Right ventricle myocardium inferior (tissue), 1 donor: ENCODE measurements around the gene NEK2. TPM values are rescaled to one million over a fixed set of nuclear protein-coding genes. Genes with fewer than 3 reads are reported as not detected.
"Not testable (repeated sequence)": the region's sequence is repeated elsewhere in the genome, so short reads cannot be mapped to it uniquely, and the experiment has no call there.

Experiments
- ATAC-seq: fragments of 200-7000 bp; cut with Tn5 transposase; one replicate; pipeline ENCODE4 v1.9.1; 2020; ENCODE audit warnings: mild to moderate bottlenecking, moderate library complexity
- DNase-seq: peaks from one replicate; pipeline ENCODE4 v3.0.0; 2021; ENCODE audit errors: missing footprints
- intact Hi-C: fragments of 100-400 bp; cut with DNase I; formaldehyde crosslinking; loops from one replicate; pipeline ENCODE4 v1.11.0; 2022
- total RNA-seq: library from RNA; stranded (reverse); fragmentation: NEBNext Ultra II Directional; extraction: Animal tissue kit (Norgen Biotek cat#: 25700); gene quantifications from one replicate; pipeline ENCODE4 v1.2.1, GENCODE V29; 2021
- donor health status: DM: no; HTN: yes; CAD: no; lungs with severe emphysema.

NEK2 gene
- total RNA-seq, 1 donor from 2014 or later = 0.32 TPM

DNA sequence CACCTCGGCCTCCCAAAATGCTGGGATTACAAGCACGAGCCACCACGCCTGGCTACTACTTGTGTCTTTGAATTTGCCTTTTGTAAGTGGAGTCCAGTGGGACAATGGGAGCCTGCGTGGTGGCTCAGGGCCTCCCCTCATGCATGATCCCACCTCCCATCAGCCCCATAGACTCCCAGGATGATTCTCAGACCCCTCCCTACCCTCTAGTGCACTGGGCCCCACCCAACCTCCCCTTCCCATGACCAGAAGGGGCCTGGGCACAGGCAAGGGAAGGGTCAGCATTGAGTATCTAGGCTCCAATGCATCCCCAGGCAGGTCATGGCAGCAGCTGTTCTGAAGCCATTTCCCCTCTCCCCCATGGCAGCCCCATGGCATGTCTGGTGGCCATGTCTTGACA, 18.7 kb downstream of the NEK2 start:
- DNase-seq (peak; percentile 51), ATAC-seq (no peak)
- intact Hi-C loops = loop anchor here (5.0 kb wide), 1 partner anchor 334 kb away; no protein-coding TSS in a partner anchor

DNA sequence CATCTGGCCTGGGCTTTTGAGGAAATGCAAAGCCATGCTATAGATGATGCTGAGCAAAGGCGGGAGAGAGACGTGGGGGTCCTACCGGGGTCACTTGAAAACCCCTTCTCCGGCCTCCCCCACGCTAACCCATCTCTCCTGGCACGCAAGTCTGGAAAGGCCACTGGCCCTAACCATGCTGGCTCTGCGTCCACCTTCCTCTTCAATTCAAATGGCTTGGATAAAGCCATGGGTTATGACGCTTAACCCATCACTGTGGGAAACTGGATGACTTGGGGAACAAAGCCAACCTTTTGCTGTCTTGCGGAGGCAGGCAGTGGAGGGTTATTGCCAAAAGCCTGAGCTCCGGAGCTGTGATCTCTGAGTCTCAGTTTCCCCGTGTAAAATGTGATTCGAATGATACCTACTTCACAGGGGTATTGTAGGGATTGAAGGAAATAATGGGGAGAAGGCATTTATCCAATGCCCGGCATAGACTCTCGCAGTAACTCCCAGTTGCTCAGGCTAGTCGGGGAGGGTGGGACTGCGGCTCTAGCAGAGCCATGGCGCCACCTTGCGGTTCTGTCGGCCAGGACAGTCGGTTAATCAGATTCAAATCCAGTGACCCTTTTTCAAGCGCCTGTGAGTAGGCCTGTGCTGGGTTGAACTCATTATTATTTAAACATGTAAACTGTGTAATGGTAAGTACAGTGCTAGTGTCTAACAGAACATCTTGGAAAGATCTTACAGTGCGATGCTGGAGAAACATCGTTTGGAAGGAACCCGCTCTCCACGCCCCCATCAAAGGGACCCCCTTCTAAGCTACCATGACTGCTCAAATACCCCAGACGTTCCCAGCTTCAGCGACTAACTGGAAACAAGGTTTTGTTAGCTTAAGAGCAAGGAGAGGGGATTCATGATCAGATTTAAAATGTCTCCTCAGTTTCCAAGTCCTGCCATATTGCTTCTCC, 20.3 kb downstream of the NEK2 start:
- ATAC-seq (peak; percentile 95), DNase-seq (peak; percentile 93)
- intact Hi-C loops = loop anchor here (1.0 to 5.0 kb wide), 4 partner anchors 78 to 333 kb away; no protein-coding TSS in a partner anchor

DNA sequence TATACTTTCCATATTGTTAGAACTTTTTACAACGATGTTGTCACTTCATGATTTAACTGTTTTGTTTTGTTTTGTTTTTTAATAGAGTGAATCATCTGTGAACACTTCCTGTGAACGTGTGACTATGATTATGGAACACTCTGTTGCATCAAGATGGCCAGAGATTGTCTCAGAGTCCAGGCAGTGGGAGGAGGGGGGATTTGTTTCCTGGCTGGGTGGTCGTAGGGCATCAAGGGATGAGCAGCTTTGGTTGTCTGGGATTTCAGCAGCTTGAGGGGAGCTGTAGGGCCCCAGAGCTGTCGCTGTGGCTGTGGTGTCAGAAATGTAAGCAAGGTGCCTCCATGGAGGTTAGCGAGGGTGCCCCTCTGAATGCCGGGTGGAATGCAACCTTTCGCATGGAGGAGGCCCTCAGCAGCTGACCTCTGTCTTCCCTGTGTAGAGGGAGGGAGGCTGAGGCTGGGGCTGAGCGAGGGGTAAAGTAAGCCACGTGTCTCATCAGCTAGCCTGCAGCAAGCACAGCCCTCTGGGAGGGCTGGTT, 21.4 kb downstream of the NEK2 start:
- no peak for DNase-seq
- ATAC-seq = no peak
- intact Hi-C loops = loop anchor here (2.0 kb wide), 1 partner anchor 183 kb away; no protein-coding TSS in a partner anchor

DNA sequence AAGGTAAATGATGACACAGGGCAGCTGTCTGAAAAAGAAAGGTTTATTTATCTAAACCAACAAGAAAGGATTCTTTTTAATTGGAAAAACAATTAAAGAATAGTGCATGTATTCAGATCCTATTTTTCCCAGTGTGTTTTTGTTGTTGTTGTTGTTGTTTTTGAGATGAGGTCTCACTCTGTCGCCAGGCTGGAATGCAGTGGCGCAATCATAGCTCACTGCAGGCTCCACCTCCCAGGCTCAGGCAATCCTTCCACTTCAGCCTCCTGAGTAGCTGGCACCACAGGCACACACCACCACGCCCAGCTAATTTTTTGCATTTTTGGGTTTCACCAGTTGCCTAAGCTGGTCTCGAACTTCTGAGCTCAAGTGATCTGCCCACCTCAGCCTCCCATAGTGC, 22.1 kb downstream of the NEK2 start:
- intact Hi-C loops = no loop called here
- DNase-seq (peak; percentile 33), ATAC-seq (no peak)

DNA sequence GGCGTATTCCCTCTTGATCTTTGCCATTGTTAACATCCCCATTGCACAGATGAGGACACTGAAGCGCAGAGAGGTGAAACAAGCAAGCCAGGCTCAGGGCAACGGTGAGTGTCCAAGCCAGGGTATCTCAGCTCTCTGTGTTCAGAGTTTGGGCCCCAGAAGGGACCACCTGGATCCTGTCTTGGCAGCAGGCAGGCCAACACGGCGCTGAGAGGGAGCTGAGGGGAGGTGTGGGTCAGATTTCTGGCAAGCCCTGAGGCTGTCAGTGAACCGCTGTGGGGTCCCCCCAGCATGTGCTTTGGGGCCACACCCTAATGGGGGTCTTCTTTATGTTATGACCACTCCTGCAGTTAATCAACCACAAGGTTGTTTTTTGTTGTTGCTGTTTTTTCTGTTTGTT, 23.1 kb downstream of the NEK2 start:
- ATAC-seq = no peak
- intact Hi-C loops = no loop called here
- DNase-seq = no peak

DNA sequence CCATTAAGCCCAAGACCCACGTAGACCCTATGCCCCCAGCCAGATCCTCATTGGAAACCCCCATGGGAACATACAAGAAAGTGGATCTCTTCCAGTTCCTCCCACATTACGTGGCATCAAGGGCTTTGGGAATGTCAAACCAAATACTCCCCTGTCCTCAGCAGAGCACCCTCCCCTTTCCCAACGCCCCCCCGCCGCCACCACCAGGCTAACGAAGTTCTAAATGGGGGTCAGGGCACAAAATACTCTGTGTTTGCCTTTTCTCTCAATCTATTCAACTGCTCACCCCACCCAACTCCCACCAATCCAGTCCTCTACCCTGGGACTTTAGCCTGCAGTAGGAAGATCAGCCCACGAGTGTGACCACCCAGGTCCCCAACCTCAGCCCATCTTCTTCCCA, 24.5 kb downstream of the NEK2 start:
- no peak for ATAC-seq
- no peak for DNase-seq
- intact Hi-C loops = no loop called here

DNA sequence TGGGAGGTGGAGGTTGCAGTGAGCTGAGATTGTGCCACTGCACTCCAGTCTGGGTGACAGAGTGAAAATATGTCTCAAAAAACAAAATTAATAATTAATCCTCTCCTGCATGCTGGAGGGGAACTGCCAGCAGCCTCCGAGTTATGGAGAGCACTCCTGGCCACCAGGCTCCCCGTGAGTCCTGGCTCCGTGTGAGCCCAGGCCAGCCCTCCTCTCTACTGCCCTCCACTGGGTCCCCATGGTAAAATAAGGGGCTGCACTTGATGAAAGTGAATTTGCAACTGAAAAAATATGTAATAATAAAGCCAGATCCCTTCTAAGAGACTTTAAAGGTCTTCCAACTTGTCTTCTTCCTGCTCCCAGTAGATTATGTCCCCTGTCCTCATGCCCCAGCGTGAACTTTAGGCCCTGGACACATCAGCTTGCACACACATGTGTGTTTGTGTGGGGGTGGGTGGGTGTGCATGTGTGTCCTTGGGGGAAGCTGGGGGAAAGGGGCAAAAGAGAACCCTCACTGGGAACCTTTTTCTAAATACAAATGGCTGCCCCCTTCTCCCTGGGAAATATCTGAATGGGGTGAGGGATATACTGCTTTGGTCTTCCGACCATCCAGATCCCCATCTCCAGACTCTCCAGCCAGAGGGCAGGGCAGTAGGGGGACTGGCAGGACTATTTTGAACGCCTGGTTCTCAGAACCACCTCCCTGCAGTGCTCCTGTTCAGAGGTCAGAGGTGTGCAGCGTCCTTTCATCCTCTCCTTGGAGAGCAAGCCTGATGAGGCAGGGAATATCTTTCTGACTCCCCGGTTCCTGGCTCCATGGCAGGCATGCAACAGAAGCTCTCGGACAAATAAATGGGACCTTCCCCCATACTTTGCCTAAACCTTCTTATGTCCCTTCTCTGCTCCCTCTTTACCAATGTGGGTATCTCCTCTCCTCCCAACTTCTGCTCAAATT, 26.2 kb downstream of the NEK2 start:
- ATAC-seq (peak; percentile 85), DNase-seq (peak; percentile 65)
- intact Hi-C loops = no loop called here

DNA sequence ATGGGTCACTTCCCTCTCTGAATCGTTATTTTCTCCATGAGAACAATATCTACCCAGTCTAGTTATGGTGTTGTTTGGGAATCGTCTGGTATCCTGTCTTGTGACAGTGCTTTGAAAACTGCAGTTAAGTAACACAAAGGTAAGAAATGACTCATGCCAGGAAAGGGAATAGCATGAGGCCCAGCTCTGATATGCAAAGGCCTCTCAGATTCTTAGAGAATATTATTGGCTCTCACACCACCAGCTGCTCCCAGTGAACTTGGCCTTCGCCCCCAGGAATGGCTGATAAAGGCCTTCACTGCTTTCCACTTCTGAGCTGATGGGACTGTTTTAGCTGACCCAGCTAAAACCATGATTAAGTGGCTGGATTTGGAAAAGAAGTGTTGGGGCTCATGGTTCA, 27.1 kb downstream of the NEK2 start:
- DNase-seq = no peak
- intact Hi-C loops = no loop called here

DNA sequence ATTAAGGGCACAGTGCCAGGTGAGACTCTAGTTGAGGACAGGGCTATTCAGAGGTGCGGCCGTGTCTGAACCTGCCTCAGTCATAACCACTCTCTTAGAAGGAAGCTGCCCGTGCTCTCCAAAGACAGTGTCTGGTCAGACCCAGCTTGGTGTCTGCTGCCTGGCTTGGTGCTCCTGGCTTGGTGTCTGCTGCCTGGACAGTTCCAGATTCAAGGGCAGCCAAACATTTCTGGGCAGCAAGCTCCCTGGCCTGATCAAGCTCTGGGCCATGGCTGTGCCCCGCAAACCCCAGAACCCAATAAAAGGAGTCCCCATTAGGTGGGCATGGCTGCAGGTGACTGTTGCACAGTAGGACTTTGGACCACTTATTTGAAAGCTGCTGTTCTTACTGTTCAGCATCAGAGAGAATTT, 27.7 kb downstream of the NEK2 start:
- peak; percentile 38 for ATAC-seq
- intact Hi-C loops = loop anchor here (2.0 kb wide), 1 partner anchor 133 kb away; no protein-coding TSS in a partner anchor

More for the DNA sequence above, 27.1 kb downstream of the NEK2 start:
- ATAC-seq = peak; percentile 17

DNA sequence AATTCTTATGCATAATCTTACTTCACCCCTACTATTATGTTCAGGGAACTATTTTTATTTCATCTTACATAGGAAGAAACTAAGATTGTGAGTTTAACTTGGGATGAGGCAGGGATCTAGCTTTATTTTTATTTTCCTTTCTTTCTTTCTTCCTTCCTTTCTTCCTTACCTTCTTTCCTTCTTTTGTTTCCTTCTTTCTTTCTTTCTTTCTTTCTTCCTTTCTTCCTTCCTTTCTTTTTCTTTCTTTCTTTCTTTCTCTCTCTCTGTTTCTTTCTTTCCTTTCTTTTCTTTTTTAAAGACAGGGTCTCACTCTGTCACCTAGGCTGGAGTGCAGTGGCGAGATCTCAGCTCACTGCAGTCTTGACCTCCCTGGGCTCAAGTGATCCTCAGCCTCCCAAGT, 28.9 kb downstream of the NEK2 start:
- intact Hi-C loops = loop anchor here (2.0 kb wide), 1 partner anchor 132 kb away; no protein-coding TSS in a partner anchor
- no peak for ATAC-seq
- peak; percentile 30 for DNase-seq

More for the DNA sequence above, 27.7 kb downstream of the NEK2 start:
- DNase-seq = peak; percentile 30

DNA sequence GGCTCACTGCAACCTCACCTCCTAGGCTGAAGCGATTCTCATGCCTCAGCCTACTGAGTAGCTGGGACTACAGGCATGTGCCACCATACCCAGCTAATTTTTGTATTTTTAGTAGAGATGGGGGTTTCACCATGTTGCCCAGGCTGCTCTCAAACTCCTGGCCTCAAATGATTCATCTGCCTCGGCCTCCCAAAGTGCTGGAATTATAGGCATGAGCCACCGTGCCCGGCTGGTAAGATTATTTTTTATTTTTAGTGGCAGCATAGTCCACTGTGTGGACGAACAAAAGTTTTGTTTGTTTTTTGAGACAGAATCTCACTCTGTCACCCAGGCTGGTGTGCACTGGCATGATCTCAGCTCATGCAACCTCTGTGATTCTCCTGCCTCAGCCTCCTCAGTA, 29.8 kb downstream of the NEK2 start:
- intact Hi-C loops = not testable (repeated sequence)

DNA sequence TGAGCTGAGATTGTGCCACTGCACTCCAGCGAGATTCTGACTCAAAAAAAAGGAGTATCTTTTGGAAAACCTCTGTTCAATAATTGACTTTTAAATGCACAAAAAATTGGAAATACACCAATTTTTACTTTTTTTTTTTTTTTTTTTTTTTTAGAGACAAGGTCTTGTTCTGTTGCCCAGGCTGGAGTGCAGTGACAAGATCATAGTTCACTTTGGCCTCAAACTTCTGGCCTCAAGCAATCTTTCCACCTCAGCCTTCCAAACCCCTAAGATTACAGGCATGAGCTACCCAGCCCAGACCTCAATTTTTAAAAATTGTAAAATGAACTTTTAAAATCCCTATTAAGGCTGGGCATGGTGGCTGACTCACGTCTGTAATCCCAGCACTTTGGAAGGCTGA, 30.8 kb downstream of the NEK2 start:
- ATAC-seq (no peak), DNase-seq (no peak)
- intact Hi-C loops = no loop called here

More for the DNA sequence above, 29.8 kb downstream of the NEK2 start:
- not testable (repeated sequence) for ATAC-seq, DNase-seq

DNA sequence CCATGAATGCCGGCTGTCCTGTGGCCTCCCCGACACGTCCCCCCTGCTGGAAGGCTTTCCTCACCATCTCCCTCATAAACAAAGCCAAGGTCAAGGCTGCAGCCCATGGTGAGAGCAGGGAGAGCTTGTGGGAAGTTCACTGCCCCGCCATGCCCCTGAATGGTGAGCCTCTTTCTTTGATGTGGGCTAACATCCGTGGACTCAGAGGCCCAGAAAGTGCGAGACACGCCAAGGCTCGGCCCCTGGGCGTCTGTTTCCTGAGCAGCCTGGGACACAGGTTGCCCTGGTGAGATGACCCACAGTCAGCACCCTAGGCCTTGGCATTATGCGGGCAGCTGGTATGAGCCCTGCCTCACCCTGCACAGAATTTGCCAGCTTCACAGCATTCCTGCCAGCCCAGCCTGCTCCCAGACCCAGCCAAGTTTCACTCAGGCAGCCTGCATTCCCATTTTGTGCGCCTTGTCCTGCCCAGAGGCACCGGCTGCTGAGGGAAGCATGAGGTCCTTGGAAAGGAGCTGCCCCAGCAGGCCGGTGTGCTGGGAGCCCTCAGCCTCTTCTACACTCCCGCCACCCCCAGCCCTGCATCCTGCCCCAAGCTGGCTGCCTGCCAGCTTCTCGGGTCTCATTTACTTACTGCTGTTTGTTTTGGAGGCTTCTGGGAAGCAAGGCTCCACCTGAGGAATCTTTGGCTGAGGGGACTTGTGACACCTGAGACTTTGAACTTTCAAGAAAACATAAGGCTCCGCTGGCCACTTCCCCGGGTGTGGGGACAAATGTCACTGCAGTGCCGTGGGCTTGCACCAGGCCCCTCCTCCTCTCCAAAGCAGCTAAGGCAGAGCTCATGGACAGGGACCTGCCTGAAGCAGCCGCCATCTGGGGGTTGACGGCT, 31.9 kb downstream of the NEK2 start:
- intact Hi-C loops = no loop called here
- peak; percentile 70 for DNase-seq
- peak; percentile 44 for ATAC-seq

DNA sequence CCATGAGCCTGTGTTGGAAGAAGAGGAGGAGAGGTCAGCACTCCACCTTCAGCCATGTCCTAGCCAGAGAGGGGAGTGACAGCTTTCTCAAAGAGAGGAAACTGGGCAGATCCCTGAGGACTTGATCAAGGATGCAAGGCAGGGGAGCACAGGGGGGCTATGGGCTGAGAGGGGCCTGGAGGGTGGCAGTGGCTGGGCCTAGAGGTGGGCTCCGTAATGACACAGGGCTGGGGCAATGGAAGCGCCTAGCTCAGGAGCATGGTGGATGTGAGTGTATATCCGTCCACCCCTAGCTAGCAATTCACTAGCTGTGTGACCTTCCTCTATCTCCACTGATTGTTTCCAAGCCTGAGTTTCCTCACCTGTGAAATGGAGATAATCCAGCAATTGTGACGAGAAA, 32.6 kb downstream of the NEK2 start:
- intact Hi-C loops = no loop called here
- DNase-seq = peak; percentile 56
- ATAC-seq = no peak

DNA sequence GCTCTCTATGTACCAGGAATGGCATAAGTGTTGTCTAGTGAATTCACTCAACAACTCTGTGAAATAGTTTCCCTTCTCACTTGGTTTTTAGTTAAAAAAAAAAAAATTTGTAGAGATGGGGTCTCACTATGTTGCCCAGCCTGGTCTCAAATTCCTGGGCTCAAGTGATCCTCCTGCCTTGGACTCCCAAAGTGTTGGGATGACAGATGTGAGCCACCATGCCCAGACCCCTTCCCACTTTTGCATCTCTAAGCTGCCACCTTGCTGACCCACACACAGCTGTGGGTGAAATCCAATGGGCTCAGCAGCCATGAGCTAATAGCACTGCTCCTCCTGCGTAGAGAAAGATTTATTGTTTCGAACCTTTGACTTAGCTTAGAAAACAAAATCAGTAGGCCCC, 33.5 kb downstream of the NEK2 start:
- DNase-seq = no peak
- ATAC-seq = no peak
- intact Hi-C loops = no loop called here

DNA sequence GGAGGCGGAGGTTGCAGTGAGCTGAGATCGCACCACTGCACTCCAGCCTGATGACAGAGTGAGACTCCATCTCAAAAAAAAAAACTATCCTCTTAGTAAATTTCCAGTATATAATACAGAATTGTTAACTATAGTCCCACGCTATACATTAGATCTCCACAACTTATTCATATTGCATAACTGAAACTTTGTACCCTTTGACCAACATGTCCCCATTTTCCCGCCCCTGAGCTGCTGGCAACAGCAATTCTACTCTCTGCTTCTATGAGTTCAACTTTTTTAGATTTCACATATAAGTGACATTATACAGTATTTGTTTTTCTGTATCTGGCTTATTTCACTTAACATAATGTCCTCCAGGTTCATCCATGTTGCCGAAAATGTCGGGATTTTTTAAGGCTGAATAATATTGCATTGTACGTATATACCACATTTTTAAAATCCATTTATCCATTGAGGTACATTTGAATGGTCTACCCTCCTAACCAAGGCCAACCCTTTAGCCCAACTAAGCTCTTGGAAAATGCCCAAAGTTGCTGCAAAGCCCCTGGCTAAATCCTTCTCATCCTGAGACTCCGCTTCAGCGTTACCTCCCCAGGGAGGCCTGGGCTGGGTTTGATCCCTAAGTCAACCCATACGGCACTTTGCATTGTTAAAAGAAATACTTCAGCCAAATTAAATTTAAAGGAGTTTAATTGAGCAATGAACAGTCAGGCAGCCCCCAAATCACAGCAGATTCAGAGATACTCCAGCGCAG, 34.2 kb downstream of the NEK2 start:
- DNase-seq = peak; percentile 43
- ATAC-seq = no peak
- intact Hi-C loops = no loop called here

DNA sequence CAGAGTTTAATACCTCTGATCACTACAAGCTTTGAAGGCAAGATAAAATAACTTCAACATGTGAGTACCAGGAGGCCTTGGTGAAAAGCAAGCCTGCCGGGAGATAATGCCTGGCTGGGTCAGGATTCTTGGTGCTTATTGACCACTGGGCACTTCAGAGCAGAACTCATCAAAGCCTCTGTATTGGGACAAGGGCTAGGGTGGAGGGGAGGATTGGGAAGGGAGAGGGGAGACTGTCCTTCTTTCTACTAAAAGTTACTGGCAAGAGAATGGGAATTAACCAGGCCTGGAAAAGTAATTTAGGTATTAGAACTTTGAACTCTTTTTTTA, 35.2 kb downstream of the NEK2 start:
- intact Hi-C loops = no loop called here
- ATAC-seq (no peak), DNase-seq (no peak)
